Measurements from ENCODE around the gene OR2B2.

Gene OR2B2

DNA sequence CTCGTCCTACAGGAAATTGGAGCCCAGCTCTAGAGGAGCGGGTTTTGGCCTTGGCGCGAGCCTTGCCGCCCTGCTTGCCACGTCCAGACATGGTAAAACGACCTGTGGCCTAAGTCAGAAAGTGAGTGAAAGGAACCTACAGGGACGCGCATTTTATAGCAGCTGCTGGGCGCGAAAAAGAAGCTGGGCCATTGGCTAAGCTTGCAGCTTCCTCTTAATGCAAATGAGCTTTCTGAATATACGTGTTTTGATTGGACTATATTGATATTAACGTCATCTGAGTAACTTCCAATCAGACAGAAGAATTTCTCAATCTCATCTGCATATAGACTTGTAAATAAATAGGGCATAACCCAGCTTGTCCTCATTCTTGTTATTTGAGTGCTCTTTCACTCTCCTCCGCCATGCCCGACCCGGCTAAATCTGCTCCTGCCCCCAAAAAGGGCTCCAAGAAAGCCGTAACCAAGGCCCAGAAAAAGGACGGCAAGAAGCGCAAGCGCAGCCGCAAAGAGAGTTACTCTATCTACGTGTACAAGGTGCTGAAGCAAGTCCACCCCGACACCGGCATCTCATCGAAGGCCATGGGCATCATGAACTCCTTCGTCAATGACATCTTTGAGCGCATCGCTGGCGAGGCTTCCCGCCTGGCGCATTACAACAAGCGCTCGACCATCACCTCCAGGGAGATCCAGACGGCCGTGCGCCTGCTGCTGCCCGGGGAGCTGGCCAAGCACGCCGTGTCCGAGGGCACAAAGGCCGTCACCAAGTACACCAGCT lies 18.9 kb downstream of the OR2B2 start:
- H3K4me3 ChIP-seq (replicated peaks in 1 of 2; ENCODE audit: low read depth in 2 of 2, low read length in 2 of 2) = peak overlapping the region; percentile 78 to 81
- TF ChIP-seq, protein P1, sequence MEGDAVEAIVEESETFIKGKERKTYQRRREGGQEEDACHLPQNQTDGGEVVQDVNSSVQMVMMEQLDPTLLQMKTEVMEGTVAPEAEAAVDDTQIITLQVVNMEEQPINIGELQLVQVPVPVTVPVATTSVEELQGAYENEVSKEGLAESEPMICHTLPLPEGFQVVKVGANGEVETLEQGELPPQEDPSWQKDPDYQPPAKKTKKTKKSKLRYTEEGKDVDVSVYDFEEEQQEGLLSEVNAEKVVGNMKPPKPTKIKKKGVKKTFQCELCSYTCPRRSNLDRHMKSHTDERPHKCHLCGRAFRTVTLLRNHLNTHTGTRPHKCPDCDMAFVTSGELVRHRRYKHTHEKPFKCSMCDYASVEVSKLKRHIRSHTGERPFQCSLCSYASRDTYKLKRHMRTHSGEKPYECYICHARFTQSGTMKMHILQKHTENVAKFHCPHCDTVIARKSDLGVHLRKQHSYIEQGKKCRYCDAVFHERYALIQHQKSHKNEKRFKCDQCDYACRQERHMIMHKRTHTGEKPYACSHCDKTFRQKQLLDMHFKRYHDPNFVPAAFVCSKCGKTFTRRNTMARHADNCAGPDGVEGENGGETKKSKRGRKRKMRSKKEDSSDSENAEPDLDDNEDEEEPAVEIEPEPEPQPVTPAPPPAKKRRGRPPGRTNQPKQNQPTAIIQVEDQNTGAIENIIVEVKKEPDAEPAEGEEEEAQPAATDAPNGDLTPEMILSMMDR (IDR thresholded peaks at IDR 0.05; ENCODE audit: low read depth, low read length) = no peak
- DNase-seq (ENCODE audit: low read depth in 2 of 2) = peak; percentile 98

DNA sequence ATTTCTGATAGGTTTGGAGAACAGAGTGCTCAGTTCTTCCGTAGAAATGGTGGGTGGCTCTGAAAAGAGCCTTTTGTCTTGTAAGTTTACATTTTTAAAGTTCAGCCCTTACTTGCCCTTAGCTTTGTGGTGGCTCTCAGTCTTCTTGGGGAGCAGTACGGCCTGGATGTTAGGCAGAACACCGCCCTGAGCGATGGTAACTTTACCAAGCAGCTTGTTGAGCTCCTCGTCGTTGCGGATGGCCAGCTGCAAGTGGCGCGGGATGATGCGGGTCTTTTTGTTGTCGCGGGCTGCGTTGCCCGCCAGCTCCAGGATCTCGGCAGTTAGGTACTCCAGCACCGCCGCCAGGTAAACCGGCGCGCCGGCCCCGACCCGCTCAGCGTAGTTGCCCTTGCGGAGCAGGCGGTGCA lies 19.5 kb downstream of the OR2B2 start:
- TF ChIP-seq, protein P1 (IDR thresholded peaks at IDR 0.05; ENCODE audit: low read depth, low read length) = no peak
- peak overlapping the region; percentile 69 to 81 for H3K4me3 ChIP-seq (replicated peaks in 1 of 2; ENCODE audit: low read depth in 2 of 2, low read length in 2 of 2)
- no peak for DNase-seq (ENCODE audit: low read depth in 2 of 2)

DNA sequence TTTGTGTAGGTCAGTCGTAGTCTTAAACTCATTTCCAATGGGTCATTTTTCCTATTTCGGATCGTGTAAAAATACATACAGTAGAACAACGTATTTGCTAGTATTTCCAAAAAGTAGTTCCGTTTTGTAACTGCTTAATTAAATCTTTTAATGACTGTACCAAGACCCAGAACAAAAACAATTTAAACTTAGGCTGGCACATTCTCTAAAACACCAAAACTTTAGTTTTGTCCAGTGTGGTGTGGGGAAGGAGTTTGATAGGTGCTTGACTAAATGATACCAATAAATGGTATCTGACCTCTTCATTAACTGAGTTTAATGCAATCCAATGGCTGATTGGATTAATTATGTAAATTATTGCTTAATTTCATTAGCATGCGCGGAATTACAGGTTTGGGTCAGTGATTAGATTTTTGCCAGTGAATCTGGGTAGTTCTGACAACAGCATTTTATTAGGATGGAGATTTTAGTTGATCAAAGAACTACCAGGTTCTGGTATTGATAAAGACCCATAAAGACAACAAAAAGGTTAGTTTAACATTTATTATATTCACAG lies 20.8 kb downstream of the OR2B2 start:
- DNase-seq (ENCODE audit: low read depth in 2 of 2) = no peak
- peak overlapping the region in 1 of 2 donors; percentile 81 for H3K4me3 ChIP-seq (replicated peaks in 1 of 2; ENCODE audit: low read depth in 2 of 2, low read length in 2 of 2)
- TF ChIP-seq, protein P1 (IDR thresholded peaks at IDR 0.05; ENCODE audit: low read depth, low read length) = no peak

DNA sequence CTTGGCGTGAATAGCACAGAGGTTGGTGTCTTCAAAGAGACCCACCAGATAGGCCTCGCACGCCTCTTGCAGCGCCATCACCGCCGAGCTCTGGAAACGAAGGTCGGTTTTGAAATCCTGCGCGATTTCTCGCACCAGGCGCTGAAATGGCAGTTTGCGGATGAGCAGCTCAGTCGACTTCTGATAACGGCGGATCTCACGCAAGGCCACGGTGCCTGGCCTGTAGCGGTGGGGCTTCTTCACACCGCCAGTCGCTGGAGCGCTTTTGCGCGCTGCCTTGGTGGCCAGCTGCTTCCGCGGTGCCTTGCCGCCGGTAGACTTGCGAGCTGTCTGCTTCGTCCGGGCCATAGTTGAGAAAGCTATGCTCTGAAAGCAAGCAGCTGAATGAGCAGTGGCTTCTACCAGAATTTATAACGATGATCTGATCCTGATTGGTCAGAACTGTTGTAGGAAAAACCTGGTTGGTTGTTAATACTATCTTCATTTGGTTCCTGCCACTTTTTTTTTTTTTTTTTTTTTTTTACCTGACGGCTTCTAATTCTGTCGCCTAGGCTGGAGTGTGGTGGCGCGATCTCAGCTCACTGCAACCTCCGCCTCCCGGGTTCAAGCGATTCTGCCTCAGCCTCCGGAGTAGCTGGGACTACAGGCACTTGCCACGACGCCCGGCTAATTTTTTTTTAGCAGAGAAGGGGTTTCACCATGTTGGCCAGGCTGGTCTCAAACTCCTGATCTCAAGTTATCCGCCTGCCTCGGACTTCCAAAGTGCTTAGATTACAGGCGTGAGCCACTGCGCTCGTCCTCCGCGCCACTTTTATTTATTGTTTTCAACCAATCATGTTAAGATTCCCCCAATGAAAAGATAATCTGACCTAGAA lies 21.5 kb downstream of the OR2B2 start:
- H3K4me3 ChIP-seq (replicated peaks in 1 of 2; ENCODE audit: low read depth in 2 of 2, low read length in 2 of 2) = peak overlapping the region; percentile 45 to 60
- peak; percentile 96 for DNase-seq (ENCODE audit: low read depth in 2 of 2)
- TF ChIP-seq, protein P1 (IDR thresholded peaks at IDR 0.05; ENCODE audit: low read depth, low read length) = no peak

DNA sequence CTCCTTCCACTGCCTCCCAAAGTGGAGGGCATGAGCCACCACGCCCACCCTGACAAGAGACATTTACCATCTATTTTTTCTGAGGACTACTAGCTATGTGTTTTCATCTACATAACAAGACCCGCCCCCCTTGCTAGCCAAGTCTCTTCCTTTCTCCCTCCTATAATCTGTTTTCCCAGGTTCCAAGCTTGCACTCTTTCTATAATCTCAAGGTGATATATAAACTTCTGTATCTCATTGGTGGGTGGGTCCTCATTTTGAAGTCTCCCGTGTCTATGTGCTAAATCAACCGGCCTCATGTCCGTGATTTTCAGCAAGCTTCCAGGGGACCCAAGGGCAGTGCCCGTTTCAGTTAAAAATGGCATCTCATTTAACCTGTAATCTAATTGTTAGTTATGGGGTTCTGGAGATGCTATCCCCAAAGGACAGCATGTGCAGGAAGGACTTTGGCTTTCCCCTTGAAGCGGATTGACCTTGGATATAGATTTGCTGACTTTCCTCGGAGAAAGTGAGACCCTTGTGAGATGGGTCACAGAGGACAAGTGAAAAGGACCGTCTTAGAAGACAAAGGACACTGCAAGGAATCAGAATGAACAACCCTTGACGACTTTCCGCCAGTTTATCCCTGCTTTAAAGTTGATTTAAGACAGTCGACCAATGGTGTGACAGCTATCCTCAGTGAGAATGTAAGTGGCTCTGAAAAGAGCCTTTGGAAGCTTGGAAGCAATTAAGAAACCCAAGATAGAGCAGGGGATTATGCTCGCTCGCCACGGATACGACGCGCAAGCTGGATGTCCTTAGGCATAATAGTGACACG lies 22.4 kb downstream of the OR2B2 start:
- TF ChIP-seq, protein P1 (IDR thresholded peaks at IDR 0.05; ENCODE audit: low read depth, low read length) = no peak
- DNase-seq (ENCODE audit: low read depth in 2 of 2) = peak in 1 of 2 donors; percentile 8
- H3K4me3 ChIP-seq (replicated peaks in 1 of 2; ENCODE audit: low read depth in 2 of 2, low read length in 2 of 2) = peak overlapping the region; percentile 45 to 60

DNA sequence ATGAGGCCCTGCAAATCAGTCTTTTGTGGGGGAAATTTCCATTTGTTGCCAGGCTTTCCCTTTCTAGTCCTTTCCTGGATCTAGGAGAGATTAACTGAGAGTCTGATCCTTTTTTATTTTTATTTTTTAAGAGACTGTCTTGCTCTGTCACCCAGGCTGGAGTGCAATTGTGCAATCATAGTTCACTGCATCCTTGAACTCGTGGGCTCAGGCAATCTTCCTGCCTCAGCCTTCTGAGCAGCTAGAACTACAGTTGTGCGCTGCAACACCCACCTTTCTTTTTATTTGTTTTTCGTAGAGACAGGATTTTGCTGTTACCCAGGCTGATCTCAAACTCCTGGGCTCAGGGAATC lies 22.9 kb downstream of the OR2B2 start:
- TF ChIP-seq, protein P1 (IDR thresholded peaks at IDR 0.05; ENCODE audit: low read depth, low read length) = no peak
- no peak overlapping the region for H3K4me3 ChIP-seq (replicated peaks in 1 of 2; ENCODE audit: low read depth in 2 of 2, low read length in 2 of 2)
- DNase-seq (ENCODE audit: low read depth in 2 of 2) = peak in 1 of 2 donors; percentile 20

Data from cardiac fibroblast (primary cell).